VCaP (cell line): ENCODE results near the gene FAM110A.

ENCODE experiments used
- H3K27ac ChIP-seq: fragments of 450-650 bp; 2 replicates; pipeline ENCODE4 v1.5.1; 2017
- CTCF ChIP-seq: fragments of 450-650 bp; conservative IDR thresholded peaks from 2 replicates; pipeline ENCODE4 v1.5.1; 2017; ENCODE audit warnings: mild to moderate bottlenecking, moderate library complexity

The FAM110A gene

GRCh38 chr20:833121-833449 lies 430 bp upstream of the FAM110A start:
- peak overlapping the region; percentile 89 for H3K27ac ChIP-seq
- no peak for TF ChIP-seq CTCF

DNA sequence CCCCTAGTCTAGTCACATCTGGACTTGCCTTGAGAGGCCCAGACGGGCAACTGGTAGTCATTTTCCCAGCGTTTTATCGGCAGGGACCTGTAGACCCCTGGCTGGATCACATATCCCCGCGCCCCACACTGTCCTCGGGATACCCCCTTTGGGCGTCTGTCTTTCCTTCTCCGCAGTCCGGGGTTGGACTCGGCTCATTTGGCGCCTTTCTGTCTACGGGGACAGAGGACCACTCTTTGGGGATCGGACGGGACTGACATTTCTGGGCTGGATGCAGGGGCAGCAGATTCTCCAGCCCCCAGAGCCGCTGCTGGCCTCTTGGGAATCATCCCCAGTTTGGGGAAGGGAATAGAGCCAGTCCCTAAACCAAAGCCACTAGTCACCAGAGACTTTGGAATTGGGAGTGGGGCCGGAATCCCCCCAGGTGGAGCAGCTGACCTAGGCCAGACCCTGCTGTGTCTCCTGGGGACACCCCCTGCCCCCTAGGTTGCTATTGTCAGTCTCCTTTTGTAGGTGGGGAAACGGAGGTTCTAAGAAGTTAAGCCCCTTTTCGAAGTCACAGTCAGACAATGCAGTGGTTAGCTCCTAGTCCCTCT lies 734 bp downstream of the FAM110A start:
- TF ChIP-seq CTCF, result no peak
- peak overlapping the region; percentile 89 for H3K27ac ChIP-seq

DNA sequence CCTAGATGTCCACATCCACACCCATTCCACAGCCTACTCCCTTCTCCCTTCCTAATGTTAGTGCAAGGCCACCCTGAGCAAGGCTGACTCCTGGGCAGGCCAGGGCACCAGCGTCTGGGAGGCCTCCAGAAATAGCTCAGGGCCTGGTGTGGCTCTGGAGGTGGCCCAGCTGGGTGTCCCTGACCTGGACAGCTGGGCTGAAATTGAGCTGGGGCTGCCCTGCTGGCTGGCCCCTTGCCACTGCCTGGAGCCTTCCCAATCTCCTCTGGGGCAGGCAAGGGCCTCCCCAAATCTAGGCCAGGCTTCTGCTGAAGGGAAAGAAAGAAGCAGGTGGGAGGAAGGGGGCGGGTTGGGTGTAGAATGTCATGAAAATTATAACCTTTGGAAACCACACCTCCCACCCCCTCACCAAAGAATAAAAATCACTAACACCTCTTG lies 2.1 kb downstream of the FAM110A start:
- H3K27ac ChIP-seq, result no peak overlapping the region
- no peak for TF ChIP-seq CTCF

DNA sequence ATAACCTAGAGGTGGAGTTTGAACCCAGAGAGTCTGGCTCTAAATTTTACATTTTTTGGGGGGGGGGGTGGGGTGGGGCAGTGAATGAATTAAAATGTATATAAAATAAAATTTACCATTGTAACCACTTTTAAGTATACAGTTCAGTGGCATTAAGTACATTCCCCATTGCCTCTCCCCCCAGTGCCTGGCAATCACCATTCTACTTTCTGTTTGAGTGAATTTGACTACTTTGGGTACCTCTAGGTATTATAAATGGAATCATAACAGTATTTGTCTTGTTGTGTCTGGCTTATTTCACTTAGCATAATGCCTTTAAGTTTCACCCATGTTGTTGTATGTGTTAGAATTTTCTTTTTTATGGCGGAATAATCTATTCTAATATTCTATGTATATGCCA lies 2.7 kb downstream of the FAM110A start:
- H3K27ac ChIP-seq, result no peak overlapping the region
- TF ChIP-seq CTCF, result no peak

DNA sequence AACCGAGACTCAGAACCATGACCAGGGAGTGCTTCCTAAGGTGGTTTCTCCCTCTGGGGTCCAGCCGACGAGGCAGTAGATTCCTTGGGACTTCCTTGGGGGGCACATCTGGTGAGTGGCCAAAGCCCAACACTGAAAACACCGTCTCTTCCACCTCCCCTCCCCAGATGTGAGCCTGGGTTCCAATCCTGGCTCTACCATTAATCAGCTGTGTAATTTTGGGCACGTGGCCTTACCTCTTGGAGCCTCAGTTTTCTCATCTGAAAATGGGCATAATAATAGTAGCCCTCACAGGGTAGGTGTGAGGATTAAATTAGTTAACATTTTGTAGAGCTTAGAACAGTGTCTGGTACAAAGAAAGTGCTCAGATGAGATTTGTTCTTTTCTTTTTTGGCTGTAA lies 5.5 kb downstream of the FAM110A start:
- TF ChIP-seq CTCF, result no peak
- no peak overlapping the region for H3K27ac ChIP-seq

DNA sequence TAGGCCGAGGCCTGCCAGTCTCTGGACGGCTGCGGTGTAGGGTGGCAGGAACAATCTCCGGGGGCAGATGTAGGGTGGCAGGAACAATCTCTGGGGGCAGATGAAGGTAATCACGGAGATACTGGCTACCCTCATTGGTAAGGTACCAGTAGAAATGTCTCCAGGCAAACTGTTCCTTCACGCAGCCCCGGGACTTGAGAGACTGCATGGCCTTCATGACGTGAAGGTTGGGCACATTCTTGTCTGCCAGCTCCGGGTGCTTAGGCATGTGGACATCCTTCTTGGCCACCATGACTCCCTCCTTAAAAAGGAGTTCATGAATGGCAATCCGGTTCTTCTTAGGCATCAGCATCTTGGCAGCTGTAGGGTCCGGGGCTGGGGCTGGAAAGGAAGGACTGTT lies 6.1 kb downstream of the FAM110A start:
- no peak for TF ChIP-seq CTCF
- 0 out of 2 replicates have a peak overlapping the region, but pooled peaks have one; percentile 99 for H3K27ac ChIP-seq

GRCh38 chr20:840503-840857 lies 7.0 kb downstream of the FAM110A start:
- no peak for TF ChIP-seq CTCF

More at GRCh38 chr20:840503-840857, 7.0 kb downstream of the FAM110A start:
- H3K27ac ChIP-seq, result peak overlapping the region; percentile 99
